ENCODE results near the gene PRLR. TPM values are rescaled to one million over a fixed set of nuclear protein-coding genes. Genes with fewer than 3 reads are reported as not detected.

PRLR gene
- total and polyA plus RNA-seq, 2 of the 8 experiments (the other 6 are each of a cell fraction or from before 2014, with no cell fraction given) = 0.53 to 2.5 TPM

DNA sequence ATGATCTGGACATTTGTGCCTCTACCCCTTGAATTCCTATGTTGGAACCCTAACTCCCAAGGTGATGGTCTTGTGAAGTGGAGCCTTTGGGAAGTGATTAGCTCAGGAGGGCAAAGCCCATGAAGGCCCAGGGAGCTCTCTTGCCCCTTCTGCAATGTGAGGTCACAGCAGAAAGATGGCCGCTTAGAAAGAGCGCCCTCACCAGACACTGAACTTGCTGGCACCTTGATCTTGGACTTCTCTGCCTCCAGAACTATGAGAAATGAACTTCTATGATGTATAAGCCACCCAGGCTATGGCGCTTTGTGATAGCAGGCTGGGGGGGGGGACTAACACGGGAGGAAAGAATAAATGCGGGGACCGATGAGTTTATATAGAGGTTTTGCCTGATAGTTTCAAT lies 227.8 kb downstream of the PRLR start:
- H3K79me2 ChIP-seq (ENCODE audit: control insufficient read depth in 1 of 2, insufficient read depth in 2 of 2, low read length in 2 of 2) = no peaks in the 10 kb centered on the region
- no peak overlapping the region for H2BK5ac ChIP-seq (ENCODE audit: low read depth, low read length)
- no peak overlapping the region for H2BK20ac ChIP-seq (ENCODE audit: low read length)
- FAIRE-seq (no peak), DNase-seq (ENCODE audit: low read depth in 1 of 2, low spot score in 2 of 2) (no peak)
- H2AFZ ChIP-seq (ENCODE audit: low read length) = peak overlapping the region; percentile 81; the same call in 1 of the 2 replicates
- no peaks in the 10 kb centered on the region for H3K36me3 ChIP-seq (ENCODE audit: control insufficient read depth in 2 of 4, insufficient read depth in 4 of 4, low read length in 3 of 4)
- H2AK5ac ChIP-seq (ENCODE audit: low read depth, low read length) = no peak overlapping the region
- no peaks in the 10 kb centered on the region for H3K27me3 ChIP-seq (replicated peaks in 1 of 4; ENCODE audit: control insufficient read depth in 3 of 4, extremely low read depth in 1 of 4, insufficient read depth in 3 of 4, low read length in 3 of 4)
- no peak overlapping the region for H3K4me2 ChIP-seq (ENCODE audit: insufficient read depth in 1 of 2, low read depth in 2 of 2, low read length in 2 of 2)
- no peak overlapping the region for H2BK15ac ChIP-seq (ENCODE audit: low read length)
- POLR2A ChIA-PET (ENCODE audit: partially characterized antibody) = interaction anchor here (1.0 kb wide), 1 partner anchor 73 kb away, joined by 3 read pairs; the partner anchor contains the start of gene DNAJC21
- no peak overlapping the region for H2BK12ac ChIP-seq (ENCODE audit: low read depth, low read length)
- H4K5ac ChIP-seq (ENCODE audit: insufficient read length, low read depth, low read length) = no peak overlapping the region
- no peak overlapping the region for H2BK120ac ChIP-seq (replicated peaks; ENCODE audit: low read depth, low read length)
- H3K23ac ChIP-seq (ENCODE audit: insufficient read length) = no peak overlapping the region
- no peak overlapping the region for H3K14ac ChIP-seq (ENCODE audit: insufficient read length)
- no peak overlapping the region for H3K27ac ChIP-seq (ENCODE audit: low read depth, low read length)
- no peak overlapping the region for H4K91ac ChIP-seq (replicated peaks; ENCODE audit: insufficient read length, low read length)
- H3K4me1 ChIP-seq (replicated peaks in 1 of 4; ENCODE audit: control insufficient read depth in 3 of 4, insufficient read depth in 4 of 4, low read length in 3 of 4) = peaks cover 0 to 4% (median 0%) of the 10 kb centered on the region in 4 experiments; a peak in 1 of 7 replicates
- 93% methylated on average over 6 of the region's 6 CpGs; no CpG with 5 or more reads in 1 of the 2 experiments for WGBS, 2 experiments (ENCODE audit: extremely low coverage in 1 of 2, insufficient coverage in 1 of 2, insufficient read length in 1 of 2, insufficient replicate concordance in 2 of 2, low coverage in 1 of 2, low lambda C conversion rate in 2 of 2, missing lambda C conversion rate in 1 of 2)
- H3K9me3 ChIP-seq (ENCODE audit: insufficient read depth in 2 of 2, low read depth in 1 of 2, low read length in 1 of 2) = no peaks in the 10 kb centered on the region
- H4K20me1 ChIP-seq (replicated peaks in 1 of 2; ENCODE audit: control insufficient read depth in 1 of 2, insufficient read depth in 2 of 2, low read length in 2 of 2) = no peaks in the 10 kb centered on the region
- H3K4me3 ChIP-seq (ENCODE audit: extremely low read depth in 1 of 4, insufficient read depth in 2 of 4, low read depth in 3 of 4, low read length in 4 of 4) = no peak overlapping the region
- no peak overlapping the region for H4K8ac ChIP-seq (ENCODE audit: extremely low read depth, insufficient read depth, low read length)
- no peak overlapping the region for H3K4ac ChIP-seq (replicated peaks; ENCODE audit: insufficient read length, low read depth, low read length)
- CTCF ChIA-PET (ENCODE audit: partially characterized antibody) = interaction anchor here (0.7 to 3.4 kb wide), 12 partner anchors 9 to 836 kb away, joined by 3 to 69 read pairs (median 6); partner anchors contain the start of gene DNAJC21
- no peak overlapping the region for H3K56ac ChIP-seq (replicated peaks; ENCODE audit: insufficient read length, low read depth, low read length)
- peak in 1 of 3 experiments; percentile 43; a peak in 2 of 4 replicates for TF ChIP-seq CTCF (IDR thresholded peaks at IDR 0.05; ENCODE audit: control extremely low read depth in 1 of 3, insufficient read depth in 1 of 3, low read depth in 1 of 3, low read length in 3 of 3)
- TF ChIP-seq YY1 (IDR thresholded peaks at IDR 0.05; ENCODE audit: low read depth, low read length) = peak; percentile 73
- TF ChIP-seq CEBPB (IDR thresholded peaks at IDR 0.05; ENCODE audit: low read depth, low read length) = no peak
- no peaks in the 10 kb centered on the region for H3K23me2 ChIP-seq (ENCODE audit: low read depth, low read length)
- no peak overlapping the region for H3K18ac ChIP-seq (ENCODE audit: extremely low read depth, low read length)
- H3K79me1 ChIP-seq (ENCODE audit: low read depth, low read length) = no peaks in the 10 kb centered on the region
- no peak overlapping the region for H3K9ac ChIP-seq (replicated peaks in 1 of 4; ENCODE audit: extremely low read depth in 1 of 4, low read depth in 3 of 4, low read length in 3 of 4)
